ENCODE measurements around the gene DSN1.

DSN1 gene

GRCh38 chr20:36720510-36720909 lies 53.1 kb downstream of the DSN1 start:
- H3K9me3 ChIP-seq (ENCODE audit: insufficient read depth, low read depth, low read length): no peaks in the 10 kb centered on the region
- no peak overlapping the region for H3K27ac ChIP-seq (ENCODE audit: low read length)
- no peaks in the 10 kb centered on the region for H3K36me3 ChIP-seq (ENCODE audit: insufficient read depth, low read depth, low read length)
- no peak overlapping the region for H3K4me3 ChIP-seq (ENCODE audit: low read length)
- H3K4me1 ChIP-seq (ENCODE audit: insufficient read depth, low read length): no peaks in the 10 kb centered on the region
- no peak overlapping the region for H3K9ac ChIP-seq (ENCODE audit: low read depth, low read length)
- no peaks in the 10 kb centered on the region for H3K27me3 ChIP-seq (ENCODE audit: insufficient read depth, low read length)

DNA sequence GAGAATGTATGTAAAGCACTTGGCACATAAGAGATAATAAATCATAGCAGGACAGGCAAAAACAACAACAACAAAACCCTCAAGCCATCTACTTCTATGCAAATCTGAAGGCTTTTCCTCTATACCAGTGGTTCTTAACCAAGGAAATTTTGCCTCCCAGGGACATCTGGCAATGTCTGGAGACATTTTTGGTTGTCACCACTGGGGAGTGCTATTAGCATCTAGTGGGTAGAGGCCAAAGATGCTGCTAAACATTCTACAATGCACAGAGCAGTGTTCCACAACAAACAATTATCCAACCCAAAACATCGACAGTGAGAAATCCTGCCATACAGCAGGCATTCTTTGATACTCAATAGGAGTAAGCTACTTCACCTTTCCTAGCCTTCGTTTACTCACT lies 55.9 kb downstream of the DSN1 start:
- Histone ChIP-seq H3K4me1 (ENCODE audit: insufficient read depth, low read length) (no peaks in the 10 kb centered on the region), H3K36me3 (ENCODE audit: insufficient read depth, low read depth, low read length) (no peaks in the 10 kb centered on the region), H3K27ac (ENCODE audit: low read length) (no peak overlapping the region), H3K9me3 (ENCODE audit: insufficient read depth, low read depth, low read length) (no peaks in the 10 kb centered on the region), H3K27me3 (ENCODE audit: insufficient read depth, low read length) (no peaks in the 10 kb centered on the region), H3K4me3 (ENCODE audit: low read length) (no peak overlapping the region), H3K9ac (ENCODE audit: low read depth, low read length) (no peak overlapping the region)

DNA sequence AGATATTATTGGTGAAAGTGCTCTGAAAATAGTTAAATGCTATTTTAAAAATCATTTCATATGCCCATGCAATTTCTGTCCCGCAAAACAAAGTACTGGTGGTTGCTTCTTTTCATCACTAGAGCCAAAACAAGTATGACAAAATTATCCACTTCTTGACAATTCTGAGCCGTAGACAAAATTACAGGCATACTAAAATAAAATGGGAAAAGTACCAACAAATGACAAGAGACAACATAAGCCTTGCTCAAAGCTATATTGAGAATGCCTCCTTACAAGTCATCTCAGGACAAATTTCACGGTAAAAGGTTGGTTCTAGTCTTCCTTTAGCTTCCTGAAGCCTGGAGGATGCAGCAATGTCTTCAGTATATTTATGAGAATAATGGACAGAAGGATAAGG lies 56.5 kb downstream of the DSN1 start:
- no peak overlapping the region for H3K4me3 ChIP-seq (ENCODE audit: low read length)
- no peaks in the 10 kb centered on the region for H3K27me3 ChIP-seq (ENCODE audit: insufficient read depth, low read length)
- H3K36me3 ChIP-seq (ENCODE audit: insufficient read depth, low read depth, low read length): no peaks in the 10 kb centered on the region
- no peaks in the 10 kb centered on the region for H3K9me3 ChIP-seq (ENCODE audit: insufficient read depth, low read depth, low read length)
- H3K4me1 ChIP-seq (ENCODE audit: insufficient read depth, low read length): no peaks in the 10 kb centered on the region
- H3K27ac ChIP-seq (ENCODE audit: low read length): no peak overlapping the region
- no peak overlapping the region for H3K9ac ChIP-seq (ENCODE audit: low read depth, low read length)

- H3K4me1 ChIP-seq (ENCODE audit: insufficient read depth, low read length): no peaks in the 10 kb centered on the region
- no peaks in the 10 kb centered on the region for H3K27me3 ChIP-seq (ENCODE audit: insufficient read depth, low read length)
- H3K4me3 ChIP-seq (ENCODE audit: low read length): no peak overlapping the region
- H3K9me3 ChIP-seq (ENCODE audit: insufficient read depth, low read depth, low read length): no peaks in the 10 kb centered on the region
- no peaks in the 10 kb centered on the region for H3K36me3 ChIP-seq (ENCODE audit: insufficient read depth, low read depth, low read length)
- H3K9ac ChIP-seq (ENCODE audit: low read depth, low read length): no peak overlapping the region
- no peak overlapping the region for H3K27ac ChIP-seq (ENCODE audit: low read length)
Observed at GRCh38 chr20:36712775-36713174, 60.8 kb downstream of the DSN1 start.

DNA sequence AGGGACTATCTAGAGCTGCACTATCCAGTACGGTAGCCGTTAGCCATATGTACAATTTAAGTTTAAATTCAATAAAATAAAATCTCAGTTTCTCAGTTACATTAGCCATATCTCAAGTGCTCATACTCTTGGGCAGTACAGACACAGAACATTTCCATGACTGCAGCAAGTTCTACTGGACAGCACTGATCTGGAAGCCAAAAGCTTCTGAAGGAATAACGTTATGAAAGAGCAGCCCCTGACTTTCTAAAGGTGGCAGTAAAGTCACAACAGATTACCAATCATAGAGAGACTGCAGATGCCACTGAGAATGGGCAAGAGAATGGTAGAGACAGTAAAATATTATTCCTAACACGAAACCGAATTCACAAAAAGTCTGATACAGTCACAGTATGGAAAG lies 64.4 kb downstream of the DSN1 start:
- Histone ChIP-seq H3K4me3 (ENCODE audit: low read length) (no peak overlapping the region), H3K9me3 (ENCODE audit: insufficient read depth, low read depth, low read length) (no peaks in the 10 kb centered on the region), H3K27me3 (ENCODE audit: insufficient read depth, low read length) (no peaks in the 10 kb centered on the region), H3K4me1 (ENCODE audit: insufficient read depth, low read length) (no peaks in the 10 kb centered on the region), H3K27ac (ENCODE audit: low read length) (no peak overlapping the region), H3K9ac (ENCODE audit: low read depth, low read length) (no peak overlapping the region), H3K36me3 (ENCODE audit: insufficient read depth, low read depth, low read length) (no peaks in the 10 kb centered on the region)

- H3K9me3 ChIP-seq (ENCODE audit: insufficient read depth, low read depth, low read length): no peaks in the 10 kb centered on the region
- H3K4me3 ChIP-seq (ENCODE audit: low read length): no peak overlapping the region
- H3K4me1 ChIP-seq (ENCODE audit: insufficient read depth, low read length): peaks cover 10% of the 10 kb centered on the region
- no peak overlapping the region for H3K9ac ChIP-seq (ENCODE audit: low read depth, low read length)
- H3K36me3 ChIP-seq (ENCODE audit: insufficient read depth, low read depth, low read length): no peaks in the 10 kb centered on the region
- H3K27ac ChIP-seq (ENCODE audit: low read length): no peak overlapping the region
- H3K27me3 ChIP-seq (ENCODE audit: insufficient read depth, low read length): no peaks in the 10 kb centered on the region
Observed at GRCh38 chr20:36703530-36703929, 70.0 kb downstream of the DSN1 start.
